ENCODE results near the gene KNOP1. TPM values are rescaled to one million over a fixed set of nuclear protein-coding genes. Genes with fewer than 3 reads are reported as not detected.

KNOP1 gene
- total RNA-seq, 4 donors from 2014 or later: 5.7 to 19.4 (median 13.8) TPM

DNA sequence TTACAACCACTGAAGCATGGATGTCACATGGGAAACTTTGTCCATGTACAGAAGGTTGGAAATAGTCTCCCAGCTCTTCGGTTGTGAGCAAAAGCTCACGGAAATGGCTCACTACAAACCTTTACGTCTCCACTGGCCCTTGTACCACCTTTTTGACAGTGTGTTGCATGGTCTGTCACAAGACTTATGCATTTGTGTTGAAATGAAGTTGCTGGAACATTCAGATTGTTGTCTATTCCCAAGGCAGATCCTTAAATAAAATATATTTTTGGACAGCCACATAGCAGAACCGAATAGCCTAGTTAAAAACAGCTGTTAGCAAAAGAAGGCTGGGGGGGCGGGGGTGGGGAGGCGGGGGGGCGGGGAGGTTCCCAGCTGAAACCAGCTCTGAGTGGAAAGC lies 39.2 kb downstream of the KNOP1 start:
- TF ChIP-seq CTCF (IDR thresholded peaks at IDR 0.05; ENCODE audit: low read depth): no peak

- TF ChIP-seq CTCF (IDR thresholded peaks at IDR 0.05; ENCODE audit: low read depth): no peak
These were observed 40.6 kb downstream of the KNOP1 start for GRCh38 chr16:19677402-19677801.

GRCh38 chr16:19674485-19674884 lies 43.5 kb downstream of the KNOP1 start:
- TF ChIP-seq CTCF (IDR thresholded peaks at IDR 0.05; ENCODE audit: low read depth): no peak

DNA sequence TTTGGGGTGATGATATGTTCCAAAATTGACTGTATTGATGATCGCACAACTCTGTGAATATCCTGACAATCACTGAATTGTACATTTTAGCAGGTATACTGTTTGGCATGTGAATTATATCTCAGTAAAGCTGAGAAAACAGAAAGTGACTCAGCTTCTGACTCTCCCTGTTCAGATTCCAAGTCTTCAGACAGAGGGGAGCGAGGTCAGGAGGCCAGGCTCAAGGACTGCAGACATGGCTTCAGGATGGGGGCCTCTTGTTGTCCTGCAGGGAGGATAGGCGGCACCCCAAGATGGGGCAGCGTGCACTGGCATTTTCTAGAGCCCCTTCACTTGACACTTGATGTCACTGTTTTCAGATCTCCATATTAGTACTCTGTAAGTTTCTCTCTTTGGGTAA lies 45.6 kb downstream of the KNOP1 start:
- no peak for TF ChIP-seq CTCF (IDR thresholded peaks at IDR 0.05; ENCODE audit: low read depth)

GRCh38 chr16:19666477-19666876 lies 51.5 kb downstream of the KNOP1 start:
- no peak for TF ChIP-seq CTCF (IDR thresholded peaks at IDR 0.05; ENCODE audit: low read depth)

DNA sequence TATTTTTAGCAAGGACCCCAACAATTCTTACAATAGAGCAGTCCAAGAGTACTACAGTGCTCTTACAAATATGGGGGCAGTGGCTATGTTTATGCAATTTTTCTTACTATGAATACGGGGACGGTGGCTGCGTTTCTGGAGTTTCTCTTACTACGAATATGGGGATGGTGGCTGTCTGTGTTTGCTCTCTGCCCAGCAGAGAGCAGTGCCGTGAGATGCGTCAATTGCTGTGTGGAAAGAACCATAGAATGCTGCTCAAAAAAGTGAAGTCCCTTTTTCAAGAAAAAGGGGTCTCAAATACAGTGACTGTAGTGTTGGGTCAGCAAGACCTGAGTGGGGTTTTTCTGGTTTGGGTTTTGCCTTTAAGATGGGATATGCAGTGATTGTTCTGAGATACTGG lies 53.9 kb downstream of the KNOP1 start:
- TF ChIP-seq CTCF (IDR thresholded peaks at IDR 0.05; ENCODE audit: low read depth): no peak

DNA sequence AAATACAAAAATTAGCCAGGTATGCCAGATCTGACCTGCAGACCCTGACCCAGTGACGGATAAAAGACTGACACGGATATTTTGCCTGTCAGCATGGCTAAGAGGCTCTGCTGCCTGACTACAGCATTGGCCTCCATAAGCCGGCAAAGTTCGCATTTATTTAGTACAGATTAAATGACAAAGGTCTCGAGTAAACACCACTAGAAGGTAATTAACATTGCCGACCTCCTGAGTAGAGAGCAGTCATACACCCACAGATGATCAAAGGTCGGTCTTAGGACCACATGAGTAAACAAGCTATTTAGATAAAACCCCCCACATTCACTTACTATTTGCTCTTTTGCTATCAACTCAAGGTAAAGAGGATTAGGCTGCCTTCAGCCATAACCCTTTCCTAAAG lies 55.7 kb downstream of the KNOP1 start:
- no peak for TF ChIP-seq CTCF (IDR thresholded peaks at IDR 0.05; ENCODE audit: low read depth)
